Stimulated activated CD4-positive, alpha-beta T cell treated with anti-CD3 and anti-CD28 coated beads, Interleukin-15, amount 100 ng/mL, for 24 hours (primary cell): ENCODE results near the gene MUC3A.

Experiments
- DNase-seq: peaks from one replicate; pipeline ENCODE4 v3.0.0-alpha.2; 2020

Gene MUC3A

DNA sequence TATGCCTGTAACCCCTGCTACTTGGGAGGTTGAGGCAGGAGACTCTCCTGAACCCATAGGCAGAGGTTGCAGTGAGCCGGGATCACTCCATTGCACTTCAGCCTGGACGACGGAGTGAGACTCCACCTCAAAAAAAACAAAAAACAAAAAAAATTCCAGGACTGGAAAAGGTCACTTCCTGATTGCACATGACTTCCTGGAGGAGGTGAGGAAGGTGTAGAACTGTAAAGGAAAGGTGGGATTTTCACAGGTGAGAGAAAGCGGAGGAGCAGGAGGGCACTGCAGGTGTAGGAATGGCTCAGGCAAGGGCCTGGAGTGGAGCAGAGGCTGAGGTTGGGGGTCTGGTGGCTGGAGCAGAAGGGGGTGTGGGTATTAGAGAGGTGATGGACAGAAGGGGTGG, 3.2 kb upstream of the MUC3A start:
- DNase-seq = no peak

DNA sequence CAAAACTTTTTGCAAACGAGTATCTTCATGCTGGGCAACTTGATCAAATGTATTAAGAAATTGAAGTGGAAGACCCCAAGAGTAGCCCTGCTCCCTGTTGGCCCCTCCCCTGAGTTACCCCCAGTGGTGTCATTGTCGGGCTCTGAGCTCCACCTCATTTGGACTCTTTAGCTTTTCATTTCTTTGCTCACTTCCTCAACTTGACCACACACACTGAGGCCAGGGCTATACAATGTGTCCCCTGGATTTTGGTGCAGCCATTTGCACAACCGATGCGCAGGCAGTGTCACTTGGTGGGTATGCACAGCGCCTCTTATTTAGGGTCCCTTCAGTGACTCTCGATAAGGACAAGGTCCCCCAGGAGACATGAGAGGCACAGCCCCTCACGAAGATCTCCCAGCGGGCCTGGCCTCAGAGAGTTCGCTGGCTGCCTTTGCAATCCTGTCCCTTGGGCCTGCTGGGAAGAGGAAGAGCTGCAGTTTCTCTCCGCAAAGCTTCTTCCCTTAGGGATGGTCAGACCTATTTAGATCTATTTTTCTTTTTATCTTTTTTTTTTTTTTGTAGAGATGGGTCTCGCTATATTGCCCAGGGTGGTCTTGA, 2.5 kb upstream of the MUC3A start:
- DNase-seq = no peak

DNA sequence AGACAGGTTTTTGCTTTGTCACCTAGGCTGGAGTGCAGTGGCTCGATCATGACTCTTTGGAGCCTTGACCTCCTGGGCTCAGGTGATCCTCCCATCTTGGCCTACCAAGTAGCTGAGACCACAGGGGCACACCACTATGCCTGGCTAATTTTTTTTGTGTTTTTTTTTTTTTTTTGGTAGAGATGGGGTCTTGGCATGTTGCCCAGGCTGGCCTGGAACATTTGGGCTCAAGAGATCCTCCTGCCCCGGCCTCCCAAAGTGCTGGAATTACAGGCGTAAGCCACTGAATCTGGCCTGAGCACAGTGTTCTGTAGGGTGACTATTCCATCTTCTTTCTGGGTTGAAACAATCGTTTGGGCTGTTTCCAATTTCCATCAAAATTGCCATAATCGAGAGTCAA, 1.5 kb upstream of the MUC3A start:
- no peak for DNase-seq

DNA sequence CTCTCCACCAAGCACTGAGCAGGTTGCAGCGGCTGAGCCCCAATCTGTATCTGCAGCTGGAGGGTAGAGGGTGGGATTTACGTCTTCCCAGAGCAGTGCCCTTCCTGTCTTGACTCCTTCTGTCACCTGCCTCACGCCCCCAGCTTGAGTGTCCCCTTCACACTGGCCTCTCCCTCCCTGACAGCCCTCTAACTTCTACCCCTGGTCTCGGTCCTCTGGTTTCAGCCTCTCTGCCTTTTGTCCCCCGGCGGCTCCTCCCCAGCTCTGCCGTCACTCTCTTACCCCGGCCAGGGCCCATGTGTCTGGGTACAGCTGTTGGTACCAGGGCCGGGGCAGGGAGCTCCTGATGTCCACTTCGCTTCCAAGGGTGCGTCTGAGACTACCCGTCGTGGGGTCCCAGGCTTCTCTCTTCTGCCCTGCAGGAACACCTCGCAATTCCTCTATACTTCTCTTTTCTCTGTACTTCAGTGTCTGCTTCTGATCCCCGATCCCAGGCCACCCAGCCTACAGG, 654 bp downstream of the MUC3A start:
- no peak for DNase-seq

DNA sequence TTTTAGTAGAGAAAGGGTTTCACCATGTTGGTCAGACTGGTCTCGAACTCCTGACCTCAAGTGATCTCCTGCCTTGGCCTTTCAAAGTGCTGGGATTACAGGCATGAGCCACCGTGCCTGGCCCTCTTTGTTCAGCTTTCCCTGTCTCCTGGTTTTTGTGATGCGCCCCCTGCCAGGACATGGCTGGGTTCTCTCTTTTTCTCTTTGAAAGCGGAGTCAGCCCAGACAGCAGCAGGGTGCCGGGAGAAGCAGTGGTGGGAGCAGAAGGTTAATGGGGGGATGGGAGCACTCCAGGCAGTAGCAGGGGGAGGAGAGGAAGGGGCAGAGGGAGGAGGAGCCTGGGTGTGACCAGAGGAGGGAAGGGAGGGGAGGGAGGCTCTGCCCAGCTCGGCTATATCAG, 1.8 kb downstream of the MUC3A start:
- DNase-seq = no peak

DNA sequence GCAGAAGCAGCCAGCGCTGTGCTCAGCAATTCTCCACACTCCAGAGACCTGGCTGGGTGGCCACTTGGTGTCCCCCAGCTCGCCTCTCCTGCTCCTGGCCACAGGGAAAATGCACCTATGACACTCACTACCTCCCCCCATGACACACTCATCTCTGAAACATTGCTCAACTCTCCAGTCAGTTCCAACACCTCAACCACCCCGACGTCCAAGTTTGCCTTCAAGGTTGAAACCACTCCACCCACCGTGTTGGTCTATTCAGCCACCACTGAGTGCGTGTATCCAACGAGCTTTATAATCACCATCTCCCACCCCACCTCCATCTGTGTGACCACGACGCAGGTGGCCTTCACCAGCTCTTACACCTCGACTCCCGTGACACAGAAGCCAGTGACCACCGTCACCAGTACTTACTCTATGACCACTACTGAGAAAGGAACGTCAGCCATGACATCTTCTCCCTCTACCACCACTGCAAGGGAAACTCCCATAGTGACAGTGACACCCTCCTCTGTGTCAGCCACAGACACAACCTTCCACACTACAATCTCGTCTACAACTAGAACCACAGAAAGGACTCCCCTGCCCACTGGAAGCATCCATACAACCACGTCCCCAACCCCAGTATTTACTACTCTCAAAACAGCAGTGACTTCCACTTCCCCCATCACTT, 2.7 kb downstream of the MUC3A start:
- no peak for DNase-seq

DNA sequence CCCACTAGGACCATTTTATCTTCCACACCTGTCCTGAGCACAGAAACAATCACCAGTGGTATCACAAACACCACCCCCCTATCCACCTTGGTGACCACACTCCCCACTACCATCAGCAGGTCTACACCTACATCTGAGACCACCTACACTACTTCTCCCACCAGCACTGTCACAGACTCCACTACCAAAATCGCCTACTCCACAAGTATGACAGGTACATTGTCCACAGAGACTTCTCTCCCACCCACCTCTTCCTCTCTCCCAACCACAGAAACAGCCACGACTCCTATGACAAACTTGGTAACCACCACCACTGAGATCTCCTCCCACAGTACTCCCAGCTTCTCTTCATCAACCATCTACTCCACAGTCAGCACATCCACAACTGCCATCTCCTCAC, 3.3 kb downstream of the MUC3A start:
- no peak for DNase-seq

DNA sequence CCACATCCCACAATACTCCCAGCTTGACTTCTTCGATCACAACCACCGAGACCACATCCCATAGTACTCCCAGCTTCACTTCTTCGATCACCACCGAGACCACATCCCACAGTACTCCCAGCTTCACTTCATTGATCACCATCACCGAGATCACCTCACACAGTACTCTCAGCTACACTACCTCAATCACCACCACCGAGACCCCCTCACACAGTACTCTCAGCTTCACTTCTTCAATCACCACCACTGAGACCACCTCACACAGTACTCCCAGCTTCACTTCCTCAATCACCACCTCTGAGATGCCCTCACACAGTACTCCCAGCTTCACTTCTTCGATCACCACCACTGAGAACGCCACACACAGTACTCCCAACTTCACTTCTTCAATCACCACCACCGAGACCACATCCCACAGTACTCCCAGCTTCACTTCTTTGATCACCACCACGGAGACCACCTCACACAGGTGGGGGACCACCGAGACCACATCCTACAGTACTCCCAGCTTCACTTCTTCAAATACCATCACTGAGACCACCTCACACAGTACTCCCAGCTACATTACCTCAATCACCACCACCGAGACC, 8.6 kb downstream of the MUC3A start:
- no peak for DNase-seq

DNA sequence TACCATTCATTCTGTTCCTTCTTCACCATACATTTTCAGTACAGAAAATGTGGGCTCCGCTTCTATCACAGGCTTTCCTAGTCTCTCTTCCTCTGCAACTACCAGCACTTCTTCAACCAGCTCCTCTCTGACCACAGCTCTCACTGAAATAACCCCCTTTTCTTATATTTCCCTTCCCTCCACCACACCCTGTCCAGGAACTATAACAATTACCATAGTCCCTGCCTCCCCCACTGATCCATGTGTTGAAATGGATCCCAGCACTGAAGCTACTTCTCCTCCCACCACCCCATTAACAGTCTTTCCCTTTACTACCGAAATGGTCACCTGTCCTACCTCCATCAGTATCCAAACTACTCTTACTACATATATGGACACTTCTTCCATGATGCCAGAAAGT, 10.6 kb downstream of the MUC3A start:
- DNase-seq = no peak

DNA sequence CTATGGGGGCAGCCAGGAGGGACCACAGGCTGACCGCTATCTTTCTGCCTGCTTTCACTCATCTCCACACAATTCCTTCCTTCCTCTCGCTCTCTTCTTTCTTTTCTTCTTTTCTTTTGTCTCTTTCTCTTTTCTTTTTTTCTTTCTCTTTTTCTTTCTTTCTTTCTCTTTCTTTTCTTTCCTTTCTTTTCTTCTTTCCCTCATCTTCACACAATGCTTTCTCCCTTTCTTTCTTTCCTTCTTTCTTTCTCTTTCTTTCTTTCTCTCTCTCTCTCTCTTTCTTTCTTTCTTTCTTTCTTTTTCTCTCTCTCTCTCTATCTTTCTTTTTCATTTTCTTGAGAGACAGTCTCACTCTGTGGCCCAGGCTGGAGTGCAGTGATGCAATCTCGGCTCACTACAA, 13.2 kb downstream of the MUC3A start:
- no peak for DNase-seq

DNA sequence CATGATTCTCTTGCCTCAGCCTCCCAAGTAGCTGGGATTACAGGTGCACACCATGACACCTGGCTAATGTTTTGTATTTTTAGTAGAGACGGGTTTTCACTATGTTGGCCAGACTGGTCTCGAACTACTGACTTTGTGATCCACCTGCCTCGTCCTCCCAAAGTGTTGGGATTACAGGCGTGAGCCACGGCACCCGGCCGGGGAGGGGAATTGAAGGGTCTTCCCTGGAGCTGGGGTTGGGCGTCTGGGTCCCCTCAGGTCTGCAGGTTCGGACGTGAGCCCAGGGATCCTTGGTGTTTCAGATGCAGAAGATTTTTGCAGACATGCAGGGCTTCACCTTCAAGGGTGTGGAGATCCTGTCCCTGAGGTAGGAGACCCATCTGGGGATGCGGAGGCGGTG, 14.1 kb downstream of the MUC3A start:
- DNase-seq = no peak

DNA sequence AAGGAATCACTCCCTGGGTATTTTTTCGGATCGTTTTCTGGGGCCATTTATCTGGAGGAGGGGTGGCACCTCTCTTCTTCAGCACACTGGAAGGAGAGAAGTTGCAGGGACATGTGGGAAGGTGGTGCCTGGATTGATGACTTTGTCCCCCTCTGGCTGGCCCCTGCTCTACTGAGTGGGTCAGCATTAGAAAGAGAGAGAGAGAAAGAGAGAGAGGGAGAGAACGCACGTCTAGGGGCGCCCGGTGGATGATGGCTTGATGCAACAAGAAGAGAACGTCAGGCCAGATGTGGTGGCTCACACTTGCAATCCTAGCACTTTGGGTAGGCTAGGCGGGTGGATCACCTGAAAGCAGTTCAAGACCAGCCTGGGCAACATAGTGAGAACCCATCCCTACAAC, 14.5 kb downstream of the MUC3A start:
- DNase-seq = no peak

DNA sequence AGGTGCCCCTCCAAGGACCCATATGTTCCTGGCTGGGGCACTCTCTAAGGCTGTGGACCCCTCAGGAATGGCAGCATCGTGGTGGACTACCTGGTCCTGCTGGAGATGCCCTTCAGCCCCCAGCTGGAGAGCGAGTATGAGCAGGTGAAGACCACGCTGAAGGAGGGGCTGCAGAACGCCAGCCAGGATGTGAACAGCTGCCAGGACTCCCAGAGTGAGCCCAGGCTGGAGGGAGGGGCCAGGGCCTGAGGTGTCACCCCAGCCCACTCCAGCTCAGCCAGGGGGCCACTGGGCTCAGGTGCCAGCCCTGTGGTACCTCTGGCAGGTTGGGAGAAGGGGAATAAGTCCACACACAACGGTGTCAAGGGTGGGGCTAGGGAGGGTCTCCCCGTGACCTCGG, 15.3 kb downstream of the MUC3A start:
- no peak for DNase-seq

DNA sequence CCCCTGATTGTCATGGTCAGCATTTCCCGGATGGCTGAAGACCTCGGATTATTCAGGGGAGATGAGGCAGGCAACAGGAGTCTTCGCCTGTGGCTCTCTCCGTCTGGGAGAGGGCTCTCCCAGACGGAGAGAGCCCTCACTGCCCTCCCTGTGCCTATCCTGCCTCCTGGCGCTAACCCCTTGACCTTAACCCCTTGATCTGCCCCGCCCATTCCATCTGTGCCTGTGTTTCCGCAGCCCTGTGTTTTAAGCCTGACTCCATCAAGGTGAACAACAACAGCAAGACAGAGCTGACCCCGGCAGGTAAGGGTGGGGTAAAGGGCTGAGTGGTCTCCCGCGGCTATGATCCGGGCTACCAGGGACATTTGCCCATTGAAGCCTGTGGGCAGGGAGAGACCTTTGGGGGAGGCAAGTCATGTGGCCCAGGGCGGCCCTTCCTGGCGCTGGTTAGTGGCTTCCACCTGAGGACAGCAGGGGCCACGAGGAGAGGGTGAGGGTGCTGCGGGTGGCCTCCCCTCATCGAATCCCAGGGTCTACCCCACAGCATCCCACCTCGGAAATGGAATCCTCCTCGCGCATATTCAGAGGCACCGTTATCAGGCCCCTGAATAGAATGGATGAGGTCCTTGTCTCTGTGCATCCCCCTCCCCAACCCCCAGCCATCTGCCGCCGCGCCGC, 15.8 kb downstream of the MUC3A start:
- DNase-seq = no peak

DNA sequence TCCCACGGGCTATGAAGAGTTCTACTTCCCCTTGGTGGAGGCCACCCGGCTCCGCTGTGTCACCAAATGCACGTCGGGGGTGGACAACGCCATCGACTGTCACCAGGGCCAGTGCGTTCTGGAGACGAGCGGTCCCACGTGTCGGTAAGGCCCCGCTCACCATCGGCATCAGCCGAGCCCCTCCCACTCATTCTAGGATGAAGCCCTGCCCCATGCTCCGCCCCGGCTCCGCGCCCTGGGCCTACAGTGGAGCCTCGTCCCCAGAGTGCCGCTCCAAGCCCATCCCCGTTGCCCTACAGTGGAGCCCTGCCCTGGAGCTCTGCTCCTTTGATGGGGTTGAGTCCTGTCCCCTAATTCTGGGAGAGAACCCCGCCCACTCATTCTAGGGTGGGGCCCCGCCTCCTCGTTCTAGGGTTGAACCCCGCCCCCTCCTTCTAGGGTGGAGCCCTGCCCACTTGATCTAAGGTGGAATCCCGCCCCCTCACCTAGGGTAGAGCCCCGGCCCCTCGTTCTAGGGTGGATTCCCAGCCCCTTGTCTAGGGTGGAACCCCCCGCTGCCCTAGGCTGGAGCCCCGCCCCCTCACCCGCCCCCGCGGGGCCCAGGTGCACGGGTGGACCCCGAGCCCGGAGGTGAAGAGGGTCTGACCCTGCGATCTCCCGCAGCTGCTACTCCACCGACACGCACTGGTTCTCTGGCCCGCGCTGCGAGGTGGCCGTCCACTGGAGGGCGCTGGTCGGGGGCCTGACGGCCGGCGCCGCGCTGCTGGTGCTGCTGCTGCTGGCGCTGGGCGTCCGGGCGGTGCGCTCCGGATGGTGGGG, 16.6 kb downstream of the MUC3A start:
- peak; percentile 87 for DNase-seq

DNA sequence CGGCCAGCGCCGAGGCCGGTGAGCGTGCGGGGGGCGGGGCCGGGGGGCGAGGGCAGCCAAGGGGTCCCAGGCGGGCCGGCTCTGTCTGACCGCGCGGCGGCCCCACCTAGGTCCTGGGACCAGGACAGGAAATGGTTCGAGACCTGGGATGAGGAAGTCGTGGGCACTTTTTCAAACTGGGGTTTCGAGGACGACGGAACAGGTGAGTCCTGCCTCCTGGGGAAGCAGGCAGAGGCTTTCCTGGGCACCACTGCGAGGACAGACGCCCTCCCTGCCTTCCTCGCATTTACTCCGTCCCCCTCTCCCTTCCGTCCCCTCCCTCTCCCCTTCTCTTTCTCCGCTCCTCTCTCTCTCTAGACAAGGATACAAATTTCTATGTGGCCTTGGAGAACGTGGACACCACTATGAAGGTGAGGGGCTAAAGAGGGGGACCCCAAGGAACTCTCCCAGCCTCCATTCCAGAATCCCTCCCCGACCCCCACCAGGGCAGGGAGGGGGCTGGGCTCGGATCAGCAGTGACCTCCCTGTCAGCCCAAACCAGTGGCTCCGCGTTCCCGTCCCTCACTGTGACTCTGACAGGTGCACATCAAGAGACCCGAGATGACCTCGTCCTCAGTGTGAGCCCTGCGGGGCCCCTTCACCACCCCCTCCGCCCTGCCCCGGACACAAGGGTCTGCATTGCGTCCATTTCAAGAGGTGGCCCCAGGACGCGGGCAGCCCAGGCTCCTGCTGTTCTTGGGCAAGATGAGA, 17.4 kb downstream of the MUC3A start:
- peak; percentile 12 for DNase-seq

DNA sequence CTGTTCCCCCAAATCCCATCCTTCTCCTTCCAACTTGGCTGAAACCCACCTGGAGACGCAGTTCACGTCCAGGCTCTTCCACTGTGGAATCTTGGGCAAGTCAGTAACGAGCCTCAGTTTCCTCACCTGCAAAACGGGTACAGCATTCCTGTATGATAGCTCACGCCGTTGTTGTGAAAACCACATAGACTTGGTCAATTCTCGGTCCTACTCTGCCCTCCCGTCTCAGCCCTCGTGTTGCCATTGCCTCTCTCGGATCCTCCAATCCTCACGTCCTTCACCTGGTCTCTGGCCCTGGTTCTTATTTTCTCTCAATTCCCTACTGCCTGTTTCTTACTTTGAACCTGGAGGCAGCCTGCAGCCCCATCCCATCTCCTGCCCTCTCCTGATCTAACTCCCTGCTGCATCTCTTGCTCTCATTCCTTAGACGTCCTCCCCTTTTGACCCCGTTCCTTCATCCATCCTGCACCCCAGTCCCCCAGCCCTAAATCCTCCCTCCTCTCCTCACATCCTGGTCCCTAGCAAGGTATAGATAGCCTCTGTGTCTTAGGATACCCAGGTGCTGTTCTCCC, 18.0 kb downstream of the MUC3A start:
- no peak for DNase-seq

DNA sequence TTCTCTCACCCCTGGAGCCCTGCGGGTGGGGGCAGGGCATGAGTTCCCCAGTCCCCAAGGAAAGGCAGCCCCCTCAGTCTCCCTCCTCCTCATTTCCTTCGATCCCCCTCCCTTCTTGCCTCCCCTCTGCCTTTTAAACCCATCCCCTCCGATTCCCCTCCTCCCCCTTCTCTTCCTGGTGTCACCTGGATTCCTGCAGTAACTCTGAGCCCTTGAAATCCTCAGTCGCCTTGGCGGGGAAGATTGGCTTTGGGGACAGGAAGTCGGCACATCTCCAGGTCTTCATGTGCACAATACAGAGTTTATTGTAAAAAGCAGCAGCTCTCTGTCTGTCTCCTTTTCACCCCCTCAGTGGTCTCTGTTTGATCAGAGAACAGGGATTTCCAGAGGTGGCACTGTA, 18.7 kb downstream of the MUC3A start:
- DNase-seq = no peak

DNA sequence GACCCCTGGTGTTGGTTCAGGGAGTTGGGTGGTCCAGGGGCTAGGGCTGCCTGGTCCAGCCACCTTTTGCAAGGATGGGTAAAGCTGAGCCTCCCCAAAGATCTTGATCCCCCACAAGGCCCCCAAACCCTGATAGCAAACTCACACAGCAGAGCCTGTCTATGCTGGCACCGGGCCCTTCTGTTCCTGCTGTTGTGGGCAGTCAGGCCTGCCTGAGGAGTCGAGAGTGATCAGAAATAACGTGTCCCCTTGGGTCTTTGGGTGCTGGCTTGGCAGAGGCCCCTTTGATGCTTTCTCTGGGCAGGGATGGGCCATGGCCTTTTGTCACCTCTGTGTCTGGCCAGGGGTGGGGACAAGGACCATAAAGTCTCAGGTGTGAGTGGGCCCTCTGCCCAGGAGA, 19.3 kb downstream of the MUC3A start:
- no peak for DNase-seq

DNA sequence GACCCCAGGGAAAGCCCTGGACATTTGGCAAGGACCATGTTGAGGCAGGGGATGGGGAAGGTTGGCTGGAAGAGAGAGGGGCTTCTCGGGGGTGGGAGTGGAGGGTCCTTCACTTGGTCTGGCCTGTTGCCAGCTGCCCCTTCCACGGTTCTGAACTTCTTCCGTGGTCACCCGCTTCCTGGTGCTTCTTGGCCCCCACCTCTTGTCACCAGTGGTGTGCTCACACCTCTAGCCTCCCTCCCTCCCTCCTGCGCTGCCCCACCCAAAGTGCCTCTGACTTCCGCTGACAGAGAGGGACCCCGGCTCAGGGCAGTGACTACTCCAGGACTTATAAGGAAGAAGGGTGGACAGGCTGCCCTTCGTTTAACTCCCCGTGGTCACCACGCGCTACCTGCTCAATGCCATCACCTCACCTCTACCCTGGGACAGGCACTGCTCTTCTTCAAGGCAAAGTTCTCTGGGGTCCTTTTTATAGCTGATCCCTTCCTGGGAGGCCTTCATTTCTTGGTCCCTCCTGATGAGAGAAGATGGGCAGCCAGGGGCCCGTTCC, 19.8 kb downstream of the MUC3A start, which contains the start of gene MUC12:
MUC12 (plus strand) TSS at position 500 of the 550 bp plus-strand sequence. CDS start 58 bp downstream, outside the sequence.
- no peak for DNase-seq
